Measurements from ENCODE around the gene TMEM164.

Gene TMEM164

DNA sequence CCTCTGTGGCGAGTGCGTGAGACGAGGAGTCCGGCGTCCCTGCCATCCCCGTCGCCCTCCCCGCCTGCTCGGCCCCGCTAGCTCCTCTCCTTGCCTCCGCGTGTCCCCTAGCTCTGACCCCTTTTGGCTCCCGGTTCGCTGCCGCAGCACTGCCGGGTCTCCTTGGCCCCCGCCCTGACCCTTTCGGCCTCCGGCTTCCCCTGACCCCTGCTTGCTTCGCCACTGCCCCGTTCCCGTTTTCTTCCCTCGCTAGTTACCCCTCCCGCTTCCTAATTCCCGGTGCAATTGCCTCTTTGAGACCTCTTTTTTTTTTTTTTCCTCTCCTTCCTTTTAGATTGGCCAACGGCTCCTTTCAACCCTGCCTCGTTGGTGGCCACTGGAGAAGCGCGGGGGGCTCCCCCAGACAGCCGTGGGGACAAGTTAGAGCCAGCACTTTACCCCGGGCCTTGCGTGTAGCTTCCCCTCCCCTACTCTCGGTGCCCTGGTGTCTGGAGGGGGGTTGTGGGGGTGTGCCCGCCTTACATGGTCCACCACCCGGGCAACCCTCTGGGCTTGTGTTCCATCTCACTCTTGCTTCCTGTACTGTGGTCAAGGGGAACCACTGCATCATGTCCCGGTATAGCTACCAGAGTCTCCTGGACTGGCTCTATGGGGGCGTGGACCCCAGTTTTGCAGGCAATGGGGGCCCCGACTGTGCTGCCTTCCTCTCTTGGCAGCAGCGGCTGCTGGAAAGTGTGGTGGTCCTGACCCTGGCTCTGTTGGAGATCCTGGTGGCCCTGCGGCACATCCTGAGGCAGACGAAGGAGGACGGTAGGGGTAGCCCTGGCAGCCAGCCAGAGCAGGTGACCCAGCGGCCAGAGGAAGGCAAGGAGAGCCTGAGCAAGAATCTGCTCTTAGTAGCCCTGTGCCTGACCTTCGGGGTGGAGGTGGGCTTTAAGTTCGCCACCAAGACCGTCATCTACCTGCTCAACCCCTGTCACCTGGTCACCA is 548 bp downstream of the TMEM164 start:
- peak; percentile 37 for DNase-seq (ENCODE audit: low read depth)

GRCh38 chrX:110004215-110004614 is 1.3 kb downstream of the TMEM164 start:
- no peak for DNase-seq (ENCODE audit: low read depth)

DNA sequence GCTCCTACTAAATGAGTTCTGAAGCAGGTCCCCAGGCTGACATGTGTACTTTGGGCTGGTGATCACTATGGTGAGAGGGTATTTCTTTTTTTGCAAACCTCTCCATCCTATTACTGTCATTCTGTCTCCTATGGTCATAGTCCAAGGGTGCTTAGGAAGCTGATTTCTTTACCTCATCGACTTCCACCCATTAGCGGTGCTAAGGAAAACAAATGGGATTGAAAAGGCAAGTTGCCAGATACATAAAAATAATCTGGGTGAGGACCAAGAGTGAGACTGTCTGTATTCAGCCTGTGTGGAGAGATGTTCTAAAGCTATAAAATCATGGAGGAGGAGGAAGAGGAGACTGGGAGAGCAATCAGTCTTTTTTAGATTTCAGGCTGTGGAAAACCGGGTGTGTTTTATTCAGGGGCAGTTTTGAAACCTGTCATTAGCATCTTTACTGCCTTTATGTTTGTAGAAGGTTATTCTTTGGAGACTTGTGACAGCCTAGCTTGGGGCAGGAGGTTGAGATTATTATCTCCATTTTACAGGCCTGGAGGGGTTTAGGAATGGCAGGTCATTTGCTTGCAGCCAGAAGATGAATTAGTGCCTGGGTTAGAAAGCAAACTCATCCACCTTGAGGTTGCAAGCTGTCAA is 1.9 kb downstream of the TMEM164 start:
- DNase-seq (ENCODE audit: low read depth): no peak

- DNase-seq (ENCODE audit: low read depth): no peak
Observed at GRCh38 chrX:110006161-110006560, 3.2 kb downstream of the TMEM164 start.

DNA sequence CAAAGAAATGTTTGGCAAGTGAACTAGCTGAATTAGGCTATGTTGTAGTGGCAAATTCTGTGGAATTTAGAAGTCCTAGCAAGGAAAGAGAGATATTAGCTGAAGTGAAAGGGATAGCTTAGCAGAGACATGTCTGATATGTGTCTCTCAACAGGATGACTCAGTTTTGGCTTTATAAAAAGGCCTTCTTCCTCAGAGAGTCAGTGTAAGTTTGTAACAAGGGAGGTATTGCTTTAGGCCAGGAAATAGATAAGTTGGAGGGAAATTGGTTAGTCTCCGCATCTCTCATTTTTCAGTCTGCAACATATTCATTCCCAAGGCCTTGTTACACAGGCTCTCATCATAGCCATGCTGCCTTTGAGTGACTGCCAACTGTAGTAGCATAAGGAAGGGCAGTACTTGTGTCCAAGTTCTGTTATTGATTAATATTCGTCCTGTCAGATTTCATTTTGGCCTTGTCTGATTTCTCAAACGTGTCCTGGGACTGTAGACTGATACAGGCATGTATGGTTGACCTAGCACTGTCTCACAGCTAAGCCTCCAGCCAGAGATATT is 4.0 kb downstream of the TMEM164 start:
- peak; percentile 4 for DNase-seq (ENCODE audit: low read depth)

DNA sequence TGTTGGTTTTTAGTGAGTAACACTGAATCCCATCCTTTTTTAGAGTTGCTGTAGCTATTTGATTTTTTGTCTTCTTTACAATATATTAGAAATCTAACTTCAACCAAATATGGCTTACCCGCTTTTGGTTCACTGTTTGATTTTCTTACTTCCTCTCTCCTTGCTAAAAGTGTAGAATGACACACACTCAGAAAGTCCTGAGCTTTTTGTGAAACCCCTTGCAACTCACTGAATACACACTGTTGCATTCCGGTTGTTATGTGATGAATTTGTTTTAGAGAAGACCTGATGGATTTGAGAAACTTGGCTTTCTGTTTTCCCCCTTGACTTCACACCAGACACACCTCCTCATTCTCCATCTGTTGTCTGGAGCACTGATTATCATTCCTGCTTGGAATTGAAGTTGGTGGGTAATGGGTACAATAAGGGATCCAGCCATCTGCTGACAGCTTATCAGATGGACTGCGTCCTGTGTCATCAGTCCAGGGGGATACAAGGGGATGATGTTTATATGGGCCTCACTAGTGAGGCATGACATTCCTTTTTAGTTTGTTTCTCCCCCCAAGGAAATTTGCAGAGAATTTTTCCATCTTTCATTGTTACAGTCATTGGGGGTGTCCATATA is 5.2 kb downstream of the TMEM164 start:
- no peak for DNase-seq (ENCODE audit: low read depth)

- DNase-seq (ENCODE audit: low read depth): no peak
Observed at GRCh38 chrX:110012818-110013485, 10.0 kb downstream of the TMEM164 start.

DNA sequence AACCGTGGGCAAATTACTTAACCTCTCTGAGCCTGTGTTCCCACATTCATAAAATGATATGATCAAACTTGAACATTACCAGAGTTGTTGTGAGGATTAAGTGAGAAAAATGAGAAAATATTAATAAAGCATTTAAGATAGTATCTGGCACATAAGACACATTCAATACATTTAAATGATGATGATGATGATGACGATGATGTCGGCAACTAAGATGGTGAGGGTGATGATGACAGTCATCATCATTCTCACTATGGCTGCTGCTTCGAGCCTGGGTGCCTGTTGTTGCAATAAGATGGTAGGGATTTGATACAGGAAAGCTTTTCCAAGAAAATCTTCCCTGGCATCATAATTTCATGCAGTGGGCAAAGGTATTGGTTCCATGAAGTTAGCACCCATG is 11.1 kb downstream of the TMEM164 start:
- no peak for DNase-seq (ENCODE audit: low read depth)

DNA sequence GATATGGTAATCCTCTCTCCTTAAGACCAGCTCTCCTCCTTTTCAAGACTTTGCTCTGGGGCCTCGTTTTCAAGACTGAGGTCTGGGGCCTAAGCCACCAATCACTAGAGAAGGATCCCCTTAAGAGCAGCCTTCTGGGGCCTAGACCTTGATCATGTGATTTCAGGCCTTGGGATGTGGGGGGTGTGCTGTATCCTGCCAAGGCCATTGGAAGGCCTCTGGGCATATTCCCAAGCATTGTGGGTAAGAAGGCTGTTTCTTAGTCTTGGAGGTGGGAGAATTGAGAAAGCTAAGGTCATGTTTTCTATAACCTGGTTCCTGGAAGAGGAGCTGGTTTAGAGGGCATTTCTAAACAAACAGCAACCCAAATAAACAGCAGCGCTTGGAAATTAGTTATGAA is 12.1 kb downstream of the TMEM164 start:
- no peak for DNase-seq (ENCODE audit: low read depth)

DNA sequence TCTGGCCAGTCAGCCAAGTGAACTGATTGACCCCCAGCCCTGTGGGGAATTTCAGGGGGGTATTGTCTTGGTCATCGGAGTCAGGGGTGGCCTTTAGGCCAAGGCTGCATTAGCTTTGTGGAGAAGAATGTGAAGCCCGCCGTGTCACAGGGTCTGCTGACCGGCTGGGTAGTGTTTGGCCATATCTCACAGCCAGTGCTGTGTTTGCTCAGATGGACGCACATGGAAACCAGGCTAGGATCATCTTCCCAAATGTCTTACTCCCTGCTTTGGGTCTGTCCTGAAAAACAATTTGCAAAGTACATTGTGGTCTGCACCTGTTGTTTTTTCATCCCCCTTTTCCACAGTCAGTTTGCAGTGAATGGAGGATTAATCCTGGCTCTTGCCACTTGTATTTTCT is 13.0 kb downstream of the TMEM164 start:
- DNase-seq (ENCODE audit: low read depth): no peak

- no peak for DNase-seq (ENCODE audit: low read depth)
Observed at GRCh38 chrX:110020536-110020935, 17.6 kb downstream of the TMEM164 start.

- DNase-seq (ENCODE audit: low read depth): peak; percentile 67
Observed at GRCh38 chrX:110021258-110022022, 18.5 kb downstream of the TMEM164 start.

DNA sequence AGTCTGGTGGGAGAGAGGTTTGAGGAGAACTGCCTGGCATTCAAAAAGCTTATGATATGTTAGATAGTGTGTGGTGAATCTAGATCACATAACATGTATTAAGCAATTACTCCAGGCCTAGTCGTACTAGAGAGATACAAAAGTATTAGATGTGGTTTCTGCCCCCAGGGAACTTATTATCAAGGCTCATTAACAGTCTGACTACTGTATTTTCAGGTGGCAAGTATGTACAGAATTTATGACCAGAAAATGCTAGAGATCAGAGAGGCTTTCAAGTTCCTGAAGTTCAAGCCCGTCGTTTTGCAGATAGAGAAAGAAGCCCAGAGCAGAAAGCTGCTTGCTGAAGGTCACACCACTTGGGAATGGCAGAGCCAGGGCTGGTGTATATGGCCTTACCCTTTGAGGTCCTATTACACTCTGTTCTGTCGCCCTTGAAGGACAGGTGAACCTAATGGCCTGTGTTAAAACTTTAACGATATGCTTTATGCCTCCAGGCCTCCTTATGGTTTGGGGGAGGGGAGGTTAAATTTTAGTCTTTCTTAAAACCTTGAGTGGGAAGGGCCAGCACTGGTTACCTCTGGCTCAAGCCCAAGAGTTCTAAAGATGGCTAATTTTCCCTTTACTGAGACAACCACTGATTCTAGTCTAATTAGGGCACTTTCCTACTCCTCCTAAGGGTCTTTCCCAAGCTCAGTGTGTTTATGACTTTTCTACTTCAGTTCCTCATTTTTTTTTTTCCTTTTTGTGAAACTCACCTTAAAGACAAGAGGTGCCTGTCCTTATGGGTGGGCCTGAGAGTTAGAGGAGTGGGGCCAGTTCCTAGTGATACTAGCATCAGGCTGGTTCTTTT is 19.9 kb downstream of the TMEM164 start:
- no peak for DNase-seq (ENCODE audit: low read depth)

- no peak for DNase-seq (ENCODE audit: low read depth)
Observed at GRCh38 chrX:110025395-110025794, 22.5 kb downstream of the TMEM164 start.

- no peak for DNase-seq (ENCODE audit: low read depth)
Observed at GRCh38 chrX:110026099-110026844, 23.4 kb downstream of the TMEM164 start.

- no peak for DNase-seq (ENCODE audit: low read depth)
Observed at GRCh38 chrX:110032534-110033147, 29.7 kb downstream of the TMEM164 start.

- no peak for DNase-seq (ENCODE audit: low read depth)
Observed at GRCh38 chrX:110034036-110034435, 31.1 kb downstream of the TMEM164 start.

DNA sequence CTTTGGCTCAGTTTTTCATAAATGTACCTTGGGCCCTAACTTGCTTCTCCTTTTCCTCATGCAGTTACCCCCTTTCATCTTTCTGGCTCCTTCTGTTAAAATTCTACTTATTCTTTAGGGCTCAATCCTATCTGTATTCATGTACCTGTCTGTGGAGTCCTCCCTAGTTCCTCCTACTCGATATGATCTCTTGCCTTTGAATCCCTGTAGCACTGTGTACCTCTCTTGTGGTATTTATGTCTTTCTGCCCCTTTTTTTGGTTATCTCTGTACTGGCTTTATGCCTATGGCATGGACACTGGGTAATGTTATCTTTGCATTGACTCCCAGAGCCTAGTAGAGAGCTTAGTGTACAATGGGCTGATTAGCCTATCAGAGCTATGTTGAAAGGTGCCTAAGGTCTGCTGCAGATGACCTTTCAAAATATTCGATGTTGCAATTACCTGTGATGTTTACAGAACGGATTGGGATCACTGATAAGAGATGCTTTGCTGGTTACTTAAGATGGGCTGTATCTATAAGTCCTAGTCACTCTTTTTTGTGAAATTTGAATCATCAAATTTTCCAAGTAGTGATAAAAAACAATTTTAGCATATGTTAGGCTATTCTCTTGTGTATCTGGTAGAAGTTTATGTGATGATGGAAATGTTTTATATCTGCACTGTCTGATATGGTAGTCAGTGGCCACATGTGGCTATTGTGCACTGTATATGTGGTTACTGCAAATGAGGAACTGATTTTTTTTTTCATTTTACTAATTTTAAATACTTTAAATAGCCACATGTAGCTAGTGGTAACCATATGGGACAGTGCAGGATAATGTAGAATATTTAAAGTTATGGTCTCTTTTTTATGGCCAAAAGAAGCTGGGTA is 33.5 kb downstream of the TMEM164 start:
- no peak for DNase-seq (ENCODE audit: low read depth)
